Myocyte (in vitro differentiated cells): ENCODE data around the gene GLRB. TPM values are rescaled to one million over a fixed set of nuclear protein-coding genes. Genes with fewer than 3 reads are reported as not detected.

Experiments used
- total RNA-seq: library from RNA; depleted of rRNA; stranded (reverse); fragments of >200 nt; gene quantifications from 2 replicates; pipeline ENCODE4 v1.2.3, GENCODE V29; 2014

The GLRB gene
- total RNA-seq, 1 donor from 2014 or later = 24.8 TPM

Other genes starting within 250 kb of the GLRB start
- gene PDGFC, start 104.4 kb upstream of the GLRB start, total RNA-seq = 38.0 and 49.5 TPM in 2 replicates
- not detected in 2 replicates for gene GRIA2, start 144.6 kb downstream of the GLRB start, total RNA-seq